IPS-NIHi7 (cell line): ENCODE results near the gene XYLT1.
"Not testable (repeated sequence)": the region's sequence is repeated elsewhere in the genome, so short reads cannot be mapped to it uniquely, and the experiment has no call there.

Experiments used
- DNase-seq: peaks from one replicate; pipeline ENCODE4 v3.0.0; 2012; ENCODE audit warnings: mixed read lengths; ENCODE audit errors: extremely low spot score

XYLT1 gene, protein sequence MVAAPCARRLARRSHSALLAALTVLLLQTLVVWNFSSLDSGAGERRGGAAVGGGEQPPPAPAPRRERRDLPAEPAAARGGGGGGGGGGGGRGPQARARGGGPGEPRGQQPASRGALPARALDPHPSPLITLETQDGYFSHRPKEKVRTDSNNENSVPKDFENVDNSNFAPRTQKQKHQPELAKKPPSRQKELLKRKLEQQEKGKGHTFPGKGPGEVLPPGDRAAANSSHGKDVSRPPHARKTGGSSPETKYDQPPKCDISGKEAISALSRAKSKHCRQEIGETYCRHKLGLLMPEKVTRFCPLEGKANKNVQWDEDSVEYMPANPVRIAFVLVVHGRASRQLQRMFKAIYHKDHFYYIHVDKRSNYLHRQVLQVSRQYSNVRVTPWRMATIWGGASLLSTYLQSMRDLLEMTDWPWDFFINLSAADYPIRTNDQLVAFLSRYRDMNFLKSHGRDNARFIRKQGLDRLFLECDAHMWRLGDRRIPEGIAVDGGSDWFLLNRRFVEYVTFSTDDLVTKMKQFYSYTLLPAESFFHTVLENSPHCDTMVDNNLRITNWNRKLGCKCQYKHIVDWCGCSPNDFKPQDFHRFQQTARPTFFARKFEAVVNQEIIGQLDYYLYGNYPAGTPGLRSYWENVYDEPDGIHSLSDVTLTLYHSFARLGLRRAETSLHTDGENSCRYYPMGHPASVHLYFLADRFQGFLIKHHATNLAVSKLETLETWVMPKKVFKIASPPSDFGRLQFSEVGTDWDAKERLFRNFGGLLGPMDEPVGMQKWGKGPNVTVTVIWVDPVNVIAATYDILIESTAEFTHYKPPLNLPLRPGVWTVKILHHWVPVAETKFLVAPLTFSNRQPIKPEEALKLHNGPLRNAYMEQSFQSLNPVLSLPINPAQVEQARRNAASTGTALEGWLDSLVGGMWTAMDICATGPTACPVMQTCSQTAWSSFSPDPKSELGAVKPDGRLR

DNA sequence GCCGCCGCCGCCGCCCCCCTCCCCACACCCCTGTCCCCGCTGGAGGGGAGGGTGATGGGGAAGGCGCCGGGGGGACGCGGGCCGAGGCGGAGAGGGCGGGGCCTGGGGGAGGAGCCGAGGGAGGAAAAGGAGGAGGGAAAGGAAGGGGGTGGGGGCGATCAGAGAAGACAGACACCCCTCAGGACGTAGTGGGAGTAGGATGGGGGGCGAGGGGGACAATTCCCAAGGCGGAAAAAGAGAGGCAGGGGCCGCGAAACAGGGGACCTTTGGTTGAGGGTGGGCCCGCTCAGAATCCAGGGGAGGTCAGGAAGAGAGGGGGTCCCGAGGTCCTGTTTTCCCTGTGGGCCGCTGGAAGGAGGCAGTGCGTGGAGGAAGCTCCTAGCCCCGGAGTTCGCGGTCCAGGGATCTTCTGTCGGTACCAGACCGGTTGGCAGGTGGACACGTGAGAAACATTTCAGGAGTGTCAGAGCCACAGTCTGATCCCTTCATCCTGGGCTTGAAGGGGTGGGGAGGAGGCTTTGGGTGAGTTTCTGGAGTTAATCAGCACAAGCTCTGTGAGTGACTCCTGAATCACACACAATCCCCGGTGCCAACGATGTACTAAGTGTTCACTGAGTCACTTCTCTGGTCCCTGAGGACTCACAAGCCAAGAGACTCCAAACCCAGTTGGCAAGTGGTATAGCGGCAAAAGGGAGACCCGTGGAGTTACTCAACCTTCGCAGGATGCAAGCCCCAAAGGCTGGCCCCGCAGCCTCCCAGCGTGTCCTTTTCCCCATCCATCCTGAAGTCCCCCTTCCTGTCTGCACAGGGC lies at the start of gene XYLT1:
Gene XYLT1 (minus strand): TSS at position 53 of the 811 bp plus-strand sequence. CDS start 164 bp downstream, outside the sequence.
- peak; percentile 80 for DNase-seq

GRCh38 chr16:17520111-17520510 lies 49.4 kb upstream of the XYLT1 start:
- no peak for DNase-seq

DNA sequence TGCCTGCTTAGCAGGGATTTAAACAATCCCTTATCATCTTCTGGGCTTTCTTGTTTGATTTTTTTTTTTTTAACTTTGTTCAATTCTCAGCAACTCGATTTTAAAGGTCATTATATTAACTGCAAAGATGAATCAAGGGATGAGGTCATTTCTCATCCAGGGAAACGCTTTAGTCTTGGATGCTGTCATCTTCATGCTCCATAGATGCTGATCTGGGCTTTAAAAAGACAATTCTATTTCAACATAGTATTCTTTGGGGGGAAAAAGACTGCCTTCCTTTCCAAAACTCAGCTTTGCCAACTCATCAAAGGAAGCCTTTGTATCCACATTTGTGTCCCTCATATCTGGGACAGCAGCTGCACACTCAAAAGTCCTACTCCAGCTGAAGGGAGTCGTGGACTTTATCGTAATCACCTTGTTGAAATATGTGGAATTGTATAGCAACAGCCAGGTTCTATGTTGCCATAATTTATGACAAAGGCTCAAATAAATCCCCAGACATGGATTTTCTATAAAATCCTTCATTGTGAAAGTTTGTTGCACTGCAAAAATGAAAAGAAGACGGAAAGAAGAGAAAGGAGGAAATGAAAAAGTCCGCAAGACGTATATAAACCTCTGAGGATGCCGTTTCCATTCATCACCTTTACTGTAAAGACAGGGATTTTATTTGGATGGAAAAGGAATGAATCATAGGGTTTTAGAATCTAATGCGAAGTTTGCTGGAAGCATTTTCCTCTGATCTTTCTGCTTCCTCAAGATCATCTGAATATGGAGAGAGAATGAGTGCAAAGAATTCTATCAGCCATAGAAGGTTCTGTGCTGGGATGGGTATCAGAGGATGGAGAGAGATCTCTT lies 48.6 kb upstream of the XYLT1 start:
- DNase-seq: no peak

DNA sequence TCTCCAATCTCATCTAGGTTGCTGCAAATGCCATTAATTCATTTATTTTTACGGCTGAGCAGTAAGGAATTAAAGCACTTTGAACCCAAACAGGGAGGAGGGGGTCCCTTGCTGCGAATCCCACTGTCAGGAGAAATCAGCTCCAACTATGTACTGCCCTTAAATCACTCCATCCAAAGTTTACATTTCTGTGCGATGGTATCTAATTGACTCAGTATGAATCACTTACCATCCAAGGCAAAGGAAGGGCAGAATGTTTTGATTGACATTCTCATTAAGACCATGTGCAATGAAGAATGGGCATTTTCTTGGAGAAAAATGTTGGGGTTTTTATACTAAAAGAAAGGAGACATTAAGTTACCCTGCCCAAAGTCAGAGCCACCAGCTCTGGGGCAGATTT lies 47.7 kb upstream of the XYLT1 start:
- DNase-seq: no peak

DNA sequence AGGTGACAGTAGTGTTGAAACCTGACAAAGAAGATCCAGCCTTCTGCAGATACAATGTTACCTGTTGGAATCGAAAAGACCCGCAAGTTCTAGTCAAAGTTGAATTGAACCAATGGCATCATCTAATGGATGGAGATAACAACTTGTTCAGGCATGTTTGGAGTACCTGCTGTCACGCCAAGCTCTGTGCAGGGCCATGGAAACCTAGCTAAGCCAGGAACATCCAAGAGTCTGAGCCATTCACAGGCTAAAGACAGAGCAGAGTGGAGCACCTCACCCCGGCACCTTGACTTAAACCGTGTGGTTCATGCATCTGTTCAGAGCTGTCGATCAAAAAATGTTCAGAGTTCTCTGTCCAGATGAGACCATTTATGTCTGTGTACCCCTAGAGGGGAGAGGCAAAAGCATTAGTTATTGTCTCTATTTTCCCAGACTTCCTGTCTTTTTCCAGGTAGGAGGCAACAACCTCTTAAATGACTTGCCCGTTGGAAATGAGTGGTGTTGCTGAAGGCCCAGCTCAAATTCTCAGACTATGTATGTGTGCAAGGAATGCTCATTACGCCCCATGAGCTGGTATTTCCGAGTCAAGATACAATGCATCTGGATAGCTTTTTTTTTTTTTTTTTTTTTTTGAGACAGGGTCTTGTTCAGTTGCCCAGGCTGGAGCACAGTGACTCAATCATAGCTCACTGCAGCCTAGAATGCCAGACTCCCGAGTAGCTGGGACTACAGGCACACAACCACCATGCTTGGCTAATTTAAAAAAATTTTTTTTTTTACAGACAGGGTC lies 44.9 kb upstream of the XYLT1 start:
- DNase-seq: no peak

DNA sequence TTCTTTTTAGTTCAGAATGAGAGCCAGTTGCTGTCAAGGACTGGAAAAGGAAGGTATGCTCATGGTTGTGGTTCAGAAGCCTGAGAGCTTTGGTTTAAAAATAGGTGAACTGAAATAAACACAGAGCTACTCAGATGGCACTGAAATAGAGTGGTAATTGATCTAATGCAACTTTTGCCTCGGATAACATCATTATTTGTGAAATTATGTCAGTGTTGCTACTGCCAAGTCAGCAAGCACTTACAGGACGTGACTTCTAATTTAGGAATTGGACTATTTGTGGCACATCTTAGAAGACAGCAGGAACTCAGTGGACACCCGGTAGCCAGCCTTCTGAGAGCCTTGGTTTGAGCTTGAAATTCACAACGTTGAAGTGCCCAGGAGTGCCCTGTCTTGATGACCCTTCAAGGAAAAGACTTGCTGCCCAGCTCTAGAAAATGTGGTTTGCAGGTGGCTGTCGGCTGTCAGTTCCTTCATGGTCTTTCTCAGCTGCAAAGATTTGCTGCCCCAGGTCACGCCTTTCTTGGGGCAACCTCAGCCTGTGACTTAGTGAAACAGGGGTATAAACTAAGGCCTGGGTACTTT lies 42.0 kb upstream of the XYLT1 start:
- DNase-seq: no peak

DNA sequence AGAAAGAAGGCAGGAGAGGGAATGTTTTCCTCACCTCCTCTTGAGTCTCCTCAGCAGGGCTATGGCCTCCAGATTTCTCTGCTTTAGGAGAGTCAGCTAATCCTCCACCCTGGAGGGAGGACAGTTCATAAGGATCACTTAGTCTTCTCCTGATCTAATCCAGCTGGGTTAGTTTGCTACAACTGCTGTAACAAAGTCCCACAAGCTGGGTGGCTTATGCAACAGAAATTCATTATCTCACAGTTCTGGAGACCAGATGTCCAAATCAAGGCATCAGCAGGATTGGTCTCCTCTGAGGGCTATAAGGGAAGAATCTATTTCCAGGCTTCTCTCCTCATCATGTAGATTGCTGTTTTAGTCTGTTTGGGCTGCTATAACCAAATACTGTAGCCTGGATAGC lies 40.6 kb upstream of the XYLT1 start:
- no peak for DNase-seq

GRCh38 chr16:17510567-17510966 lies 39.8 kb upstream of the XYLT1 start:
- DNase-seq: no peak

DNA sequence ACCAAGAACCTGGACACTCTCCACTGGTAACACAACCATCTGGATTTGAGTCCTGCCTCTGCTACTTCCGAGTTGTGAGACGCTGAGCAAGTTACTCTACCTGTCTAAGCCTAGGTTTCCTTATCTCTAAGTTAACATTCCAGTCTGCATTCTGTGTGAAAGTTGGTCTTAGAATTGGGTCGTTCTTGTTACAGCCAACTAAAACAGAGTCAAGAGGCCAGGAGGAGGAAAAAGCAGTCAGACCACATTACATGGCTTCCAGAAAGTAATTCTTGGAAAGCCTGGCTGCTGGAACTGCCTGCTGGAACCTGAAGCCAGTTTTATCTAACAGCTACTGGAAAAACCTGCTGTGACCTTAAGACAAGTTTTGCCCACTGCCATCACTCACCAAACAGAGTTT lies 38.4 kb upstream of the XYLT1 start:
- no peak for DNase-seq

DNA sequence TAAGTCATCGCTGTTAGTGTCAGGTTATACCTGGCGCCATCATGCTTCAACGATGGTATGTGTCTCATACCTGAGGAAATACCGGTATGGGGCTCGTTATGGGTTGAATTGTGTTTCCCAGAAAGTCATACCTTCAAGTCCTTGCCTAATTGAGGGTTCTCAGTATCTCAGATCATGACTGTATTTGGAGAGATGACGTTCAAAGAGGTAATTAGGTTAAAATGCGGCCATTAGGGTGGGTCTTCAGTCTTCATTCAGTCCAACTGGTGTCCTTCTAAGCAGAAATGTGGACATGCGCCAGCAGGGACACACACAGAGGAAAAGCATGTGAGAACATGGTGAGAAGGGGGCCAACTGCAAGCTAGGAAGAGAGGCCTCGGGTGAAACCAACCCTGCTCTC lies 37.5 kb upstream of the XYLT1 start:
- no peak for DNase-seq

DNA sequence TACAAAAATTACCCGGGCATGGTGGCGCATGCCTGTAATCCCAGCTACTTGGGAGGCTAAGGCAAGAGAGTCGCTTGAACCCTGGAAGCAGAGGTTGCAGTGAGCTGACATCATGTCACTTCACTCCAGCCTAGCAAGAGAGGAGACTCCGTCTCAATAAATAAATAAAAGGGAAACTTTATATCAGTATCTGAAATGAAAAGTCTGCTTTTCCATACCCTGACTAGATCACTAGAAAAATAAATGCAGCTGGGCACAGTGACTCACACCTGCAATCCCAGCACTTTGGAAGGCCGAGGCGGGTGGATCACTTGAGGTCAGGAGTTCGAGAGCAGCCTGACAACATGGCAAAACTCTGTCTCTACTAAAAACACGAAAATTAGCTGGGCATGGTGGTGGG lies 36.8 kb upstream of the XYLT1 start:
- DNase-seq: not testable (repeated sequence)

GRCh38 chr16:17505828-17506227 lies 35.1 kb upstream of the XYLT1 start:
- not testable (repeated sequence) for DNase-seq

DNA sequence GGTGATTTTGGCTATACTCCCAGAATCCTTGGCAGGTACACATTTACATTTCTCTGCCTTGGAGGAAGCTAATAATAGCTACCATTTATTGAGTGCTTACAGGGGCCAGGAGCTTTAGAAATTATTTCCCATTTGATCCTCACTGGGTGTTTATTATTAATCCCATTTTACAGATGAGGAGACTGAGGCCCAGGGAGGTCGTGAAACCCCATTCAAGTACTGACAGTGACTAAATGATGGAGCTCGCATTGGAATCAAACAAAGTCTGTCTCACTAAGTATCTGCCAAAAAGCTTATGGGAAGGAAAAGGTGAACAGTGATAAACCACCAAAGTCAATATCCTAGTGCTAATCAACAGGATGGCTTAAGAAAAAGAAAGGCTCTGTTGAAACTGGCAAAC lies 33.3 kb upstream of the XYLT1 start:
- DNase-seq: no peak

- no peak for DNase-seq
Measured at GRCh38 chr16:17503331-17503730, 32.6 kb upstream of the XYLT1 start.

- no peak for DNase-seq
Measured at GRCh38 chr16:17501321-17501720, 30.6 kb upstream of the XYLT1 start.

DNA sequence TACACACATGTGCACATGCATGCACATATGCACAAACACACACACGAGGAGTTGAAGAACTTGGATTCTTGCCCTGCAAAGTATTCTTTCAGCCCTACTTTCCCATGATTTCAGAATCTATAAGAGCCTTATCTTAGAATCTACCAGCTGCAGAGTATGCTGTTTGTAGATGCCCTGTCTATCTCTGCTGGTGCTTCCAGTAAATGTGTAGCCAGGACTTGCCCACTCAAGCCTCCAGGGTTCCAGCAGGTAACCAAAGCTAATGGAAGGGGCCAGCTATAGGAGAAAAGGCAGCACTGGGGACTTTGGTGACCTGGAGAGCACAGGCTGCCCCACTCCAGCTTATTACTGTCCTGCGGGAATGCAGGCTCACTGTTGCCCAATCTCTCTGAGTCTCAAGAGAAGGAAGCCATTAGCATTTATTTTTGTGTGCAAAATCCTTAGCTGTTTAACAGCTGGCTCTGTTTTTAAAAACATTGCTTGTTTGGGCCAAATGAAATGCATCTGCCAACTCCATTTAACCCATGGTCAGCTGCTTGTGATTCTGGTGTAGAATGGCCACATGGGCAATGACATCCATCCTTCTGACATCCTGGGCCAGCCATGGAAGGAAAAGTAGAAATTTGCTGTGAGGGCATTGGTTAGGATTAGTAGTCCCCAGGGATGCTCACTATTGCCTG lies 28.6 kb upstream of the XYLT1 start:
- DNase-seq: no peak

- no peak for DNase-seq
Measured at GRCh38 chr16:17497648-17498047, 26.9 kb upstream of the XYLT1 start.

DNA sequence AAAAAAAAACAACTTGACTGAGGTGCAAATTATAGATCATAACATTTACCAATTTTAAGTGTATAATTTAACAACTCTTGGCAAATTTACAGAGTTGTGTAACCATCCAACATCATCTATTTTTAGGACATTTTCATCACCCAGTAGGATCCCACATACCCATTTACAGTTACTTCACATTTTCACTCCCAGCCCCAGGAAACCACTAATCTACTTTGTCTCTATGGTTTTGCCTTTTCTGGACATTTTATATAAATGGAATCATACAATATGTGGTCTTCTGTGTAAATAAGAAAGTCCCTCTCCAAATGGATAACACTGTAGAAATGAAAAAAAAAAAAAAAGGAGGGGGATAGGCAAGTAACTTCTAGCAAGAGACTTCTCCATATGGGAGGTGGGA lies 26.1 kb upstream of the XYLT1 start:
- DNase-seq: no peak

- no peak for DNase-seq
Measured at GRCh38 chr16:17493012-17493411, 22.3 kb upstream of the XYLT1 start.
